Pons (tissue), 1 donor: ENCODE measurements around the gene TSPAN4.

Experiments used
- DNase-seq: peaks from one replicate; pipeline ENCODE4 v3.0.0-alpha.2; 2016; ENCODE audit warnings: low spot score

Gene TSPAN4

DNA sequence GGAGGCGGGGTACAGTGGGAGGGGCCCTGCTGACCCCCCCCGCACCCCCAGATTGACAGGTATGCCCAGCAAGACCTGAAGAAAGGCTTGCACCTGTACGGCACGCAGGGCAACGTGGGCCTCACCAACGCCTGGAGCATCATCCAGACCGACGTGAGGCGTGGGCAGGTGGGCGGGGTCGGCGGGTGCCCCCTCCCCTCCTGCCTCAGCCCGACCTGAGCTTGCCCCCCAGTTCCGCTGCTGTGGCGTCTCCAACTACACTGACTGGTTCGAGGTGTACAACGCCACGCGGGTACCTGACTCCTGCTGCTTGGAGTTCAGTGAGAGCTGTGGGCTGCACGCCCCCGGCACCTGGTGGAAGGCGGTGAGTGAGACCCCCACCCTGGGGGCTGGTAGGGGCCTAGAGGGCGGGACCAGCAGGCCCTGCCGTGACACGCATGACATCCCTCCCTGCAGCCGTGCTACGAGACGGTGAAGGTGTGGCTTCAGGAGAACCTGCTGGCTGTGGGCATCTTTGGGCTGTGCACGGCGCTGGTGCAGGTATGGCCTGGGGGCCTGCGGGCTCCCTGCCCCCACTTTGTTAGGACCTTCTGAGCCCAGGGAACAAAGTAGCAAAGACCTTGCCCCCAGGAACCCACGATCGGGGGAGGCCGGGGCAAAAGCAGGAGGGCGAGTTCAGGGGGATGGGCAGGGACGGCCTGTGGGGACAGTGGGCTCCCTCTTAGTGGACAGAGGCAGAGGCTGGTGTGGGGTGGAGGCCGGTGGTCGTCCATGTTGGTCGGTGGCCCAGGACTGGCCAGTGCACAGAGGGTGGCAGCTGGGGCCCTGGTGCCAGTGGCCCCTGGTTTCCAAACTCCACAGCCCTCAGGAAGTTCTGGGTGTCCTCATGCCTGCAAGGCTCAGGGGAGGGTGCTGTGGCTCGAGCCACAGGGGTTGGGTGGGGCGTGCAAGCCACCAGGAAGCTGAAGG, 23.1 kb downstream of the TSPAN4 start:
- no peak for DNase-seq

DNA sequence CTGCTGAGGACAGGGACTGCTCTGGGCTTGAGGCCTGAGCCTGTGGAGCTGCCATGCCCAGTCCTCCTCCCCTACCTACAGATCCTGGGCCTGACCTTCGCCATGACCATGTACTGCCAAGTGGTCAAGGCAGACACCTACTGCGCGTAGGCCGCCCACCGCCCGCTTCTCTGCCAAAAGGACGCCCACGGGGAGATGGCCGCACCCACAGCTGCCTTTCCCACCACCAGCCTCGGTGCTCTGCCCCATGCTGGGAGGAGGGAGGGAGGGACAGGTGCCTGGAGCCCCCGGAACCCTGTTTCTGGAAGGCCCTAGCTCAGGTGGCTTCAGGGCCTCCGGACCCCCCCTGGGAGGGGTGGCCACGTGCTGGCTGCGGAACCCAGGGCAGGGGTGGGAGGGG, 23.8 kb downstream of the TSPAN4 start:
- no peak for DNase-seq

DNA sequence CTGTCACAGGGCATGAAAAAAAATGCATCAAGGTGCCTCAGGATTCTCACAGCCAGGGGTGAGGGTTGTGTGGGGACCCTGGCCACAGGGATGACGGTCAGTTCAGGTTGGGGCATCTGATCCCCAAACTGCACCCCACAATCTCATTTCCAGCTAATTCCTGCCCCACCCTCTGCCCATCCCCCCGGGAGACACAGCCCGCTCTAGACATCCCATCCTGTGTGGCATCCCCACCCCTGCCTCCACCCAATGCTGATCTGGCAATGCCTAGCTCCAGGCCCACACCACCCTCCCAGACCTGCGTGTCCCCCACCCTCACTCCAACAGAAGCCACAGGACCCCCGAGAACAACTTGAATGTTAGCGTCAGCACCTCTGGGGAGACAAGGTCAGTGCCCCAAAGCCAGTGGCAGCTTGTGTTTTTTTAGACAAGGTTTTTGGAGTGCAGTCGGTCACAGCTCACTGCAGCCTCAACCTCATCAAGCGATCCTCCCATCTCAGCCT, 25.3 kb downstream of the TSPAN4 start:
- no peak for DNase-seq

DNA sequence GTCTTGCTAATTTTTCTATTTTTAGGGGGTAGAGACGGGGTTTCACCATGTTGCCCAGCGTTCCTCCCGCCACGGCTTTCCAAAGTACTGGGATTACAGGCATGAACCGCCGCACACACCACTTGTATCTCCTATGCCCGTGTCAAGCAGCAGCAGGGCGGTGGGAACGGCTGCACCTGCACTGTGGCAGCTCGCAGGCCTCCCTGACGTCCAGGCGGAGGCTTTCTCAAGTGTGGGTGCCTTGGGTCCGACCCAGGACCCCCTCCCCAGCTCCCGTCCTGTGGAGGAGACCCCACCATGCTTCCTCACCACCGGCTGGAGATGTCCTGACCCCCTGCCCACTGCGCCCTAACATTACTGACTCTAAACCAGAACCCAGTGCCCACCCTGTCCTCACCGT, 25.7 kb downstream of the TSPAN4 start:
- DNase-seq: no peak

DNA sequence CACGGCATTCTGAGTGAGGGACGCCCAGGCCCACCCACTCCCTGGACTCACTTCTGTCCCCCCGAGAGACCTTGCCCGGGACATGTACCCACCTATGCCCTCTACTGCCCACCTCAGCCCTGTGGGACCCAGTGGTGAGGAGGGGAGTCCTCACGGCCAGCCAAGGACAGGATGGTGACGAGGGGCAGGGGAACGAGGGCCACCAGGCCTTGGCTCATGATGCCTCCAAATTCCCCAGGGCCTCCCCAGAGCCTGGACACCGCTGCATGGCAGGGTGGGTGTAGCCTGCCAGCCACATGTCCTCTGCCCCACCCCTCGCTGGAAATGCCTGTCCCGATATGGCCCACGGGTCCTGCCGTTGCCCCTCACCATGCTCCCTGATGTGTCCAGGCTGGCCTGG, 26.1 kb downstream of the TSPAN4 start:
- no peak for DNase-seq

DNA sequence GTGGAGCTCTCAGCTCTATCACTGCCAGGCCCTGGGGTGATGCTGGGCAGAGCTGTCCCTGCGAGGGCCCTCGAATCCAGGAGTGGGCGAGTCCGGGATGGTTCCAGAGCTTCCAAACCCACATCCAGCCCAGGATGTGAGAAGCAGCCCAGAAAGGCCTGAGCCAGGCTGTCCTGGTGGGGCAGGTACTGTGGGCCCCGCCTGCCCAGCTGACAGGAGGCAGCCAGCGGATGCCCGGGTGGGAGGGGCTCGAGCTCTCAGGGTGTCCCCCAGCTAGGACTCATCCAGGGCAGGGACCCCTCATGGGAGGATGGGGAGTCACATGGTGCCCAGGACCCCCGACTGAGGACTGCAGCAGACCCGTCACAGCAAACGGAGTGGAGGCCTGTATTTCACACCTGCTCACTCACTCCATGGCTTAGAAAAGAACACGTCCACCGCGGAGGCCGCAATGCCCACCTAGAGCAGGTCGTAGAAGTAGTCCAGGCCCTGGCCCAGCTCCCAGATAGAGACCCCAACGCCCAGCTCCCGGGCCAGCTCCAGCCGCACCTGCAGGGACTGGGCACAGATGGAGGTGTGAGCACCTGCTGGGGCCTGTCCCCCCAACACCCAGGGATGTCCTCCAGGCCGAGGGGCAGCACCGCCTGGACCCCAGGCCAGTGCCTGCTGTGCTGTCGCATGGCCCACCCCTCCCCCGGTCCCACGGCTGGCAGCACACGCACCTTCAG, 26.9 kb downstream of the TSPAN4 start:
- DNase-seq: no peak

DNA sequence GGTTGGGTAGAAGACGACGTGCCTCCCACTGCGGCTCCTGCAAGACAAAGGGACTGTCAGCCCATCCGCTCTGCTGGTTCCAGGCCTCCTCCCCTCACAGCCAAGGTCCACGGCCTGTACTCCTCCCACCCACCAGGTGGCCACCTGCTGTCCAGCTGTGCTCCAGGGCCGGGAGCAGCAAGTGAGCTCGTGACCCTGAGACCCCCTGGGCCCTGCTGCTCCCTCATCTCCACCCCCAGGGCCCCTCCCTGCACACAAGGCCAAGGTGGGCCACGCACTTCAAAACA, 27.4 kb downstream of the TSPAN4 start:
- DNase-seq: no peak

DNA sequence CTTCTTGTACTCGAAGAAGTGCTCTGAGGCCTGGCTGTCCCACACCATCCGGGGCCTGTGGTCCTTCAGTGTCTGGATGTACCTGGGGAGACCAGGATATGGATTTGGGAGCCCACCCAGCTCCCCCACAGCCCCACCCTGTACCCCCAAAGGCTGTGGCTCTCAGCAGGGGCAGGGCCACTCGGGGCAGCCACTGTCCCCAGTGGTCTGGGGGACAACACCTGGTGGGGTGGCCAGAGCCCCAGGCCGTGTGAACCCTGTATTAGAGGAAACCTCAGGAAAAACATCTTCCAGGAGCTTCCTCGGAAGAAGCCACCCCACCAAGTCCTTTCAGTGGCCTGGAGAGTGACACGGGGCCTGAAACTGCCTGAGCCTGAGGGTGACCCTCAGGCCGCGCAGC, 27.8 kb downstream of the TSPAN4 start:
- DNase-seq: no peak

DNA sequence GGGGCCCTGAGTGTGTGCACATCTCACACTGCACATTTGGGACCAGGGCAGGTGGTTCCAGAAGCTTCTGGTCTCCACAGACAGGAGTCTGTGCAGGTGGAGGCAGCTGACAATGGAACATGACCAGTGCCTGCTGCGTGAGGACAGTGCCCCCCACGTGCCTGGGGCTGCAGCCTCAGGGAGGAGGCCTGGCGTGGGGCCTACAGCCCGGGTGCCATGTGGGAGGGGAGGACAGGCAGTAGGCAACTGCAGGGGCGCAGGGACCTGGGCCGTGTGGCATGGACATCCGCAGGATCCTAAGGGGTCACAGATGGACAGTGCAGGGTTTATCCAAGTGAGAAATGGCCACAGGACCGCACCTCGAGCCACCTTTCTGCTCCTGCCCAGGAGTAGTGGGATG, 28.8 kb downstream of the TSPAN4 start:
- no peak for DNase-seq

DNA sequence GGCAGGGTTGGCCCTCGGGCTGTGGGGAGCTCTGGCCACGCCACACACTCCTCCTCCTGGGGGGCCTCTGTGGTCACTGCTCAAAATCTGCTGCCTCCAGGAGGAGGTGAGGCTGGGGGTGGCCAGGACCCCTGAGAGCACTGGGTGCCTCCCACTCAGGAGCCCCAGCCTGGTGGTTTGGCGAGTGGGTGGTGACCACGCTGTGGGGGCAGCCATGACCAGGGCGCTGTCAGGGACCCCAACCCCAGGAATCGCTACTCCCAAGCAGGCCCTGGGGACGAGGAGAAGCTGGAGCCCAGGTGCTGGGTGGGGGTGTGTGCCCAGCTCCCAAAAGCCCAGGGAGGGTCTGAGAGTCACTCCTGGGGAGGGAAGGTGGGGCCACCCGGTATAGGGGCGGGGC, 30.1 kb downstream of the TSPAN4 start:
- no peak for DNase-seq

DNA sequence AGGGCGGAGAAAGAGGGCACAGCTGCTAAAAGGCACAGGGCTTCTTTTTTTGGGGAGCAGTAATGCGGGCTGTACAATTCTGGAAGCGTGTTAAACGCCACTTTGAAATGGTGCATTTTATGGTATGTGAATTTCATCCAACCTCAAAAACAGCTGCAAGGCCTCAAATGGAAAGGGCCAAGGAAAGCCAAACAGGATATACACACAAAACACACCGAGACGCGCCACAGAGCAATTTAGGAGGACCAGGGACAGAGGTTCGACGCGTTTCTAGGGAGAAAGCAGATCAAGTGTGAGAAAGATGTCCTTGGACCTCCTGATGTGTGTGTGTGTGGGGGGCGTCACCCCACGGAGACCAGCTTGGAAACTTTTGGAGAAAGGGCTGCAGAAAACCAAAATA, 31.1 kb downstream of the TSPAN4 start:
- no peak for DNase-seq

DNA sequence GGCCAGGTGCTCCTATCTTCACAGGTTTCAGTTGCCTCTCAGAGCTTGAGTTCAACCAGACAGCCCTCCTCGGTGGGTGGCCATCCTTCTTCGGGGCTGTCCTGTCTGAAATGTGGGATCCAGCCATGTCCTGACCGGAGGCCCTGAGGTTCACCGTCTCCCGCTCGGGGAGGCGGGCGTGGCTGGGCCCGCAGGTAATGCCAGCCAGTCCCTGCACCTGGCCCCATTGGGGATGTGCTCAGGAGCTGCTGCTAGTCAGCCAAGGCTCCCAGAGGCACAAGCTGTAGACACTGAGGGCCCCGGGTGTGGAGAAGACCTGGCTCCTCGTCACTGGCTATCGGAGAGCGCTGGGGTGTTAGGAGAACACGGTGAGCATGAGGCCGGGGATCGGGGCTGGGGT, 32.6 kb downstream of the TSPAN4 start:
- no peak for DNase-seq

DNA sequence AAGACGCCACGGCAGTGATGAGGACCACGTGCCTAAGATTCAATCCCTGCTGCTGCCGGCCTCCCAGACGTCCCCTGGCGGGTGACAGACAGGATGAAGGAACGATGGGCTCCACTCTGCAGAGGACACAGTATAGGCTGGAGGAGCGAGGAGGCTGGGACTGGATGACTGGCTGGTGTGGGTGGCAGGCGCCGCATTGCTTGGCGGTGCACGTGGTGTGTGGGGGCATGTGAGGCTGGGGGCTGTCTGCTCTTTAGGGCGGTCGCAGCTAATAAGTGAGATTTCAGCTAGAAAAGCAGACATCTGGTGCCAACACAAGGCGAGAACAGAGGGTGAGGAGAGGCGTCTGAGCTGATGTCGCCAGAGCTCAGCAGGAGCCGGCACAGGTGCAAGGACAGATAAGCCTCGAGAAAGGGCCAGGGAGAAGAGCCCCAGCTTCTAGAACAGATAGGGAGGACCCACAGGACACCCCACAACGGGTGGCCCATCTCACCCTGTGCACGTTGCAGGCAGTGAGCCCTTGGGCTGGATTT, 33.2 kb downstream of the TSPAN4 start:
- DNase-seq: no peak

DNA sequence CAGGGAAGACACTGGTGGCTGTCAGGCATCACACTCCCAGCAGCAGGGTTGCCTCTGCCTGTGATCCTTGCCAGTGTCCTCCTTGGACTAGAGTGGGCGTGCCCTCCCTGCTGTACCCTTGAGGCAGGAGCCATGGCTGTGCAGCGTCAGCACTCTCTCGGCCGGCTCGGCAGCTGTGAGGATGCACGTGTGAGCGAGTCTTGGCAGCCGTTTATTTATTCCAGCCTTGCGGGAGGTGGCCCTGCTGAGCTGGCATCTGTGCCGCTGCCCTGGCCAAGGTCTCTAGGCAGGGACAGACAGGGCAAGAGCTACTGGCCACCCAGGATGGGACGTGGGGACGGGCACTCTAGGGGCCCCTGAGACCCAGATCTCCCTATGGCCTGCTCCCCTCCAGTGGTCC, 33.9 kb downstream of the TSPAN4 start:
- DNase-seq: no peak

DNA sequence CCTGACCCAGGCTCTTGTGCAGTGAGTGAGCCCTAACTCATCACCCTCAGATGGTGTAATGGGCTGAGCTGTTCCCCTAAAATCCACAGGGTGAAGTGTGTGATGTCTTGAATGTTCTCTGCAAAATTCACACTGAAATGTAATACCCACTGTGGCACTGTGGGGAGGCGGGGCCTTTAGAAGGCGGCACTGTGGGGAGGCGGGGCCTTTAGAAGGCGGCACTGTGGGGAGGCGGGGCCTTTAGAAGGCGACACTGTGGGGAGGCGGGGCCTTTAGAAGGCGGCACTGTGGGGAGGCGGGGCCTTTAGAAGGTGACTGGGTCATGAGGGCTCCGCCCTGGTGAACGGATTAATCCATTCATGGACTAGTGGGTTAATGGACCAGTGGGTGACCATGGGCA, 34.9 kb downstream of the TSPAN4 start:
- no peak for DNase-seq

DNA sequence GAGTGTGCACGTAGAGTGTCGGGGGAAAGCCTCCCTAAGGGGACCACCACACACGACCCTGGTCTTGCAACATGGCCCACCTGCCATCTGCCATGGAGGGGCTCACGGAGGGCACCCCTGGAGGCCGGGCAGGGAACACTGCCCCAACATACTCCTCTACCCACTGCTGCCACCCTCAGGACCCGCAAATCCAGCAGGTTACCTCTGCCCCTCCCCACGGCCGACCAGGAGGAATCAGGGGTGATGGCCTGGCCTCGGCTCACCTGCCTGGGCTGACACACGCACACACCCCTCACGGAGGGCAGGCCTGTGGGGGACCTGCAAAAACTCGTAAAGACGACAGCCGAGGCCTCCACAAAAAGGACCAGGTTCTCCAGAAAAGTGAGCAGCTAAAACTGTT, 37.8 kb downstream of the TSPAN4 start:
- DNase-seq: no peak

DNA sequence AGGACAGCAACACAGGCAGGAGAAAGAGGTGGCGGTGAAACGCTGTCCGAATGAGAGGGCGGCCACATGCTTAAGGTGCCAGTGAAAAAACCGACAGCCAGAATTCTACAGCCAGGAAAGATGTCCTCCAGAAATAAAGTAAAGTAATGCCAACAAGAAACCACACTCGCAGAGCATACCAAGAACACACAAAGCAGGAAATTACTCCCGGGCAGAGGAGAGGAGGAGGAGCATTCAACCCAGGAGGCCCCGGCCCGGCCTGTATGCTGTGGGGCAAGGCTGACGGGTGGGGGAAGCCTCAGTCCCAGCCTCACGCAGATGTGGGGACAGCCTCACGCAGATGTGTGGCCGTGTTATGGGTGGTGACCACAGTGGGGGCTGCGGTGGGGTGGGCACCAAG, 39.9 kb downstream of the TSPAN4 start:
- DNase-seq: no peak

DNA sequence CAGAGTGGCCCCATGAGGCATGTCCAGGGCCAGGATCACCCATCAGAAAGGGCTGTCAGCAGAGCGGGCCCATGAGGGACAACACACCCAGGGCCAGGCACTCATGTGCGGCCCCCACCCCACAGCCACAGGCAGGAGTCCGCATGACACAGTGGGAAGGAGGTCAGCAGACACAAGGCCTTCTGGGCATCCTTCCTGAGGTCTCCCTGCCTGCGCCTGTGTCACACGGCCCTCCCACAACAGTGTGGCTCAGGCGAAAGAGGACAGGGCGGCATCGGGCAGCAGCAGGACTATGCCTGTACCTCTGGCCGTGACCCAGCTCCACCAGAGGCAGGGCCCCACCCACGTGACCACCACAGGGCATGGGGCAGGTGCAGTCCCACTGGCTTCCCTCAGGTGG, 40.9 kb downstream of the TSPAN4 start:
- DNase-seq: no peak

DNA sequence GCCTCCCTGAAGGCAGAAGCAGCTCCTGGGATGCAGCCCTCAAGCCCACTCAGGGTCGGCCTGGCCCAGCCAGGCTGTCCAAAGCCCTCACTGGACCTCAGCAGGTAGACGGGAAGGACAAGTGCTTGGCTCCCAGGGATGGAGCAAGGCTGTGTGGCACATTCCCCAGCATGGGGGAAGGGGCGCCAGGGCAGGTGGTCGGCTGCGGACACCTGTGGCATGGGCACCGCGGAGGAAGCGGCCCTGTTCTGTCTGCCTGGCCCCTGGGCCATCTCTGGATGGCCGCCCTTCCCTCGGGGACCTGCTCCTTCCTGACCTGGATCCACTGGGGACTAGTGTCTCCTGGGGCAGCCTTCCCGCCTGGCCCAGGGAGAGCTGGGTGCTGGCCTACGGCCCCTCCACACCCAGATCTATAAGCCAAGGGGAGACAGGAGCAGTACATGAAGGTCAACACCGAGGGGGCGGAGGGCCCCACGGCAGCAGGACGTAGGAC, 42.0 kb downstream of the TSPAN4 start:
- no peak for DNase-seq

DNA sequence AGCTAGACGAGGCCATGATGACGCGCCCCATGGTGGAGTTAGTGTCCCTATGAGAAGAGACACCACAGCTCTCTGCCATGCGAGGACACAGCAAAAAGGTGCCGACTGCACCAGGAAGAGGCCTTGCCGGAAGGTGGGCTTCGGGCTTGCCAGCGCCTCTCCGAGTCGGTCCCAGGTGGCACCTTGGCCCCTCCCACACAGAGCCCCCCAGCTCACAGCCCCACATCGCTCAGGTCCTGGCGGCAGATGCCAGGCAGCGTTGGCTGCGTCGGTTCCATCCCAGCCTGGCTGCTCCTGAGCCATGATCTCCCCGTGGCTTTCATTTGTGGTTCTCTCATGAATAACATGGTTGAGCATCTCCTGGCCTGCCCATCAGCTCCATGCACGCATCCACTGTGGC, 43.9 kb downstream of the TSPAN4 start:
- no peak for DNase-seq

DNA sequence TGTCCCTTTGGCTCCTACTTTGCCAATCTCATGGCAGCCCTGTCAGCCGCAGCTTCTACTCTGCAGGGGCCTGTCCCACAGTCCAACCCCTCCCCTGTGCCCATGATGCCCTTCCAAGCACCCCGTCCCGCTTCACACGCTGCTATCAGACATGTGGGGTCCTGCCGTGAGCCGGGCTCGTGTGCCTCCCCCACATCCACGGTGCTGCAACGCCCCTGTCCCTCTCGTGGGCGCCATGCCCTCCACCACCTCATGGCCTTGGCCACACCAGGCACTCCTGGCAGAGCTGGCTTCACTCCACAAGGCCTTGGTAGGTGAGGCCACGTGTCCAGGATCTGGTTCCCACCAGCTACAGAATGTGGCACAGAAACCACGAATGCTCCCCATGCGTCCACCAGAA, 44.9 kb downstream of the TSPAN4 start:
- DNase-seq: no peak

DNA sequence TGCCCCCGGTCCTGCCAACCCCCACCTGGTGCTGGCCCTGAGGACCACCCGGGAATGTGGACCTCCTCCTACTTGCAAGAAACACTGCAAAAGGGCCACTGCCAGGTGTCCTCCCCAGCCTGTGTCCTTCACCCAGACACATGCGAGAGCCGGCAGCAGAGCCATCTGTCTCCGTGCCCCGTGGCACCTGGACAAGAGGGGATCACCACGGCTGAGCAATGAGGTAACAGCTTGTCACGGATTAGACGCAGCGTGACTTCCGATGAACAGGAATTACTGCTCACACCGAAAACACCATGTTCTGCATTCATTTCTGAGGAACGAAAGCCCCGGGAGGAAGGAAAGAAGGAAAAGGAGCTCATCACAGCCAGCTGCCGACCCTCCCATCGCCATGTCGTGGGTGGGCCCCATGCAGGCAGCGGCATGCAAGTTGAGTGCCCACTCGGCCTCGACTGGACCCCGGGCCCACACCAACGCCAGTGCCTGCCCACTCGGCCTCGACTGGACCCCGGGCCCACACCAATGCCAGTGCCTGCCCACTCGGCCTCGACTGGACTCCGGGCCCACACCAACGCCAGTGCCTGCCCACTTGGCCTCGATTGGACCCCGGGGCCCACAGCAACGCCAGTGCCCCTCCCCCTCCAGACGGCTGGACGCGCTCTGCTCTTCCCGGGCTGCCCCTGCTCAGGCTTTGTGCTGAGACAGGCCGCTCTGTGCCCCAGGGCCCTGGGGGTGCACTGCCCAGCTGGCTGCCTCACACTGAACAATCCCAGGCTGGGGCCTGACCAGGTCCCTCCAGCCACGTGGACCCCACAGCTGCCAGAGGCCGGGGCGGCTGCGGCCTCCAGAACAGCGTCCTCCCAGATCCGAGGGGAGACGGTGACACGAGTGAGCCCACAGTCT, 45.9 kb downstream of the TSPAN4 start:
- DNase-seq: no peak
